Measurements from ENCODE around the gene ROR1.

- TF ChIP-seq CTCF (IDR thresholded peaks at IDR 0.05) (no peak), EZH2 (IDR thresholded peaks at IDR 0.05; ENCODE audit: borderline replicate concordance, insufficient read depth, low read depth, low read length, poor library complexity, severe bottlenecking) (no peak)
These were observed 30.0 kb upstream of the ROR1 start for GRCh38 chr1:63743781-63744180.
